Lung (tissue), 12 donors: Measurements from ENCODE around the gene MED13L. TPM values are rescaled to one million over a fixed set of nuclear protein-coding genes. Genes with fewer than 3 reads are reported as not detected.

Experiments
- ATAC-seq: fragments of 200-7000 bp; cut with Tn5 transposase; one replicate; pipeline ENCODE4 v1.9.1; 2020; ENCODE audit warnings: moderate number of reproducible peaks; ENCODE audit not compliant: insufficient read depth, low FRiP score
- DNase-seq, 3 donors: peaks; one replicate each; pipeline ENCODE4 v3.0.0-alpha.2; 2013 to 2017
- H3K27ac ChIP-seq, 2 donors: one replicate each; pipeline ENCODE4 v1.5.1; 2013; ENCODE audit warnings: mild to moderate bottlenecking in 2 of 2, moderate library complexity in 2 of 2, control low read depth in 1 of 2, inconsistent platforms in 1 of 2, low read depth in 1 of 2, low read length in 1 of 2
- H3K27me3 ChIP-seq, 3 donors: one replicate each; pipeline ENCODE4 v1.5.1; 2013; ENCODE audit warnings: low read length in 2 of 3; ENCODE audit not compliant: control insufficient read depth in 3 of 3, insufficient read depth in 3 of 3
- H3K36me3 ChIP-seq, 4 donors: one replicate each; pipeline ENCODE4 v1.5.1; 2013; ENCODE audit warnings: low read length in 4 of 4, mild to moderate bottlenecking in 1 of 4, moderate library complexity in 1 of 4; ENCODE audit not compliant: control insufficient read depth in 4 of 4, insufficient read depth in 4 of 4
- H3K4me1 ChIP-seq, 5 donors: one replicate each; pipeline ENCODE4 v1.5.1; 2013; ENCODE audit warnings: low read length in 5 of 5, mild to moderate bottlenecking in 2 of 5, moderate library complexity in 1 of 5; ENCODE audit not compliant: control insufficient read depth in 5 of 5, insufficient read depth in 5 of 5
- H3K4me3 ChIP-seq: one replicate; pipeline ENCODE4 v1.5.1; 2013; ENCODE audit warnings: mild to moderate bottlenecking, control low read depth, moderate library complexity
- H3K9ac ChIP-seq, 2 donors: one replicate each; pipeline ENCODE4 v1.5.1; 2013; ENCODE audit warnings: low read length in 2 of 2, control low read depth in 1 of 2; ENCODE audit not compliant: insufficient read depth in 1 of 2
- H3K9me3 ChIP-seq, 4 donors: one replicate each; pipeline ENCODE4 v1.5.1; 2013; ENCODE audit warnings: low read length in 3 of 4, mild to moderate bottlenecking in 1 of 4, moderate library complexity in 1 of 4; ENCODE audit not compliant: control insufficient read depth in 4 of 4, insufficient read depth in 3 of 4
- WGBS, 2 donors: extraction: QIAGEN DNeasy Blood & Tissue Kit; methylation state at CpG; one replicate each; pipeline ENCODE4 v1.1.7; 2013; 5-methylcytosine and 5-hydroxymethylcytosine counted together
- polyA plus RNA-seq, 2 donors: library from polyadenylated mRNA; stranded (reverse); fragments of 200-250 nt; gene quantifications; one replicate each; pipeline ENCODE4 v1.2.1, GENCODE V29; 2013
- total RNA-seq, 2 donors: library from RNA; depleted of rRNA in 1 of 2; stranded (reverse); fragments of >200 nt in 1 of 2; gene quantifications; one replicate each; pipeline ENCODE4 v1.2.1, GENCODE V29; 2014 to 2021
- TF ChIP-seq, protein P1 (sequence below): IDR thresholded peaks from 2 replicates; pipeline ENCODE4 v1.5.1; 2012; ENCODE audit warnings: mild to moderate bottlenecking; ENCODE audit errors: control extremely low read depth, extremely low read depth
- donor health status: control.
- donor health status: control.
- donor health status: Bipolar disorder and iron deficiency.
- donor health status: healthy.
- donor health status: DM: yes; HTN: yes; CAD: no.

The MED13L gene
- total and polyA plus RNA-seq, 4 donors, result 18.2 to 329 (median 71.4) TPM

DNA sequence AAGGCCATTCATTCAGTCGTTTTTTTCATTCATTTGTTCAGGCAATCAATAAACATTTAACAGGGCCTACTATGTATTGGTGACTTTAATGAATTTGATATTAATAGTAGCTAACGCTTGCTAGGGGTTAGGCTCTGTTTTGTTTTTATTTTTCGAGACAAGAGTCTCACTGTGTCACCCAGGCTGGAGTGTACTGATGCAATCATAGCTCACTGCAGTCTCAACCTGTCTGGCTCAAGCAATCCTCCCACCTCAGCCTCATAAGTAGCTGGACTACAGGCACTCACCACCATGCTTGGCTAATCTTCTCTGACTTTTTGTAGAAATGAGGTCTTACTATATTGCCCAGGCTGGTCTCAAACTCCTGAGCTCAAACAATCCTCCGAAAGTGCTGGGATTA lies 25.6 kb upstream of the MED13L start:
- Histone ChIP-seq H3K4me3 (no peak overlapping the region), H3K9me3 (peaks cover 0 to 2% (median 0%) of the 10 kb centered on the region in 4 donors), H3K4me1 (peaks cover 0 to 23% (median 15%) of the 10 kb centered on the region in 5 donors), H3K27me3 (no peaks in the 10 kb centered on the region), H3K36me3 (no peaks in the 10 kb centered on the region), H3K27ac (no peak overlapping the region), H3K9ac (no peak overlapping the region)
- ATAC-seq, result no peak
- WGBS, 2 donors, result 70 to 75% methylated on average over 4 of the region's 4 CpGs
- TF ChIP-seq, protein P1, sequence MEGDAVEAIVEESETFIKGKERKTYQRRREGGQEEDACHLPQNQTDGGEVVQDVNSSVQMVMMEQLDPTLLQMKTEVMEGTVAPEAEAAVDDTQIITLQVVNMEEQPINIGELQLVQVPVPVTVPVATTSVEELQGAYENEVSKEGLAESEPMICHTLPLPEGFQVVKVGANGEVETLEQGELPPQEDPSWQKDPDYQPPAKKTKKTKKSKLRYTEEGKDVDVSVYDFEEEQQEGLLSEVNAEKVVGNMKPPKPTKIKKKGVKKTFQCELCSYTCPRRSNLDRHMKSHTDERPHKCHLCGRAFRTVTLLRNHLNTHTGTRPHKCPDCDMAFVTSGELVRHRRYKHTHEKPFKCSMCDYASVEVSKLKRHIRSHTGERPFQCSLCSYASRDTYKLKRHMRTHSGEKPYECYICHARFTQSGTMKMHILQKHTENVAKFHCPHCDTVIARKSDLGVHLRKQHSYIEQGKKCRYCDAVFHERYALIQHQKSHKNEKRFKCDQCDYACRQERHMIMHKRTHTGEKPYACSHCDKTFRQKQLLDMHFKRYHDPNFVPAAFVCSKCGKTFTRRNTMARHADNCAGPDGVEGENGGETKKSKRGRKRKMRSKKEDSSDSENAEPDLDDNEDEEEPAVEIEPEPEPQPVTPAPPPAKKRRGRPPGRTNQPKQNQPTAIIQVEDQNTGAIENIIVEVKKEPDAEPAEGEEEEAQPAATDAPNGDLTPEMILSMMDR, result no peak
- DNase-seq, result no peak

DNA sequence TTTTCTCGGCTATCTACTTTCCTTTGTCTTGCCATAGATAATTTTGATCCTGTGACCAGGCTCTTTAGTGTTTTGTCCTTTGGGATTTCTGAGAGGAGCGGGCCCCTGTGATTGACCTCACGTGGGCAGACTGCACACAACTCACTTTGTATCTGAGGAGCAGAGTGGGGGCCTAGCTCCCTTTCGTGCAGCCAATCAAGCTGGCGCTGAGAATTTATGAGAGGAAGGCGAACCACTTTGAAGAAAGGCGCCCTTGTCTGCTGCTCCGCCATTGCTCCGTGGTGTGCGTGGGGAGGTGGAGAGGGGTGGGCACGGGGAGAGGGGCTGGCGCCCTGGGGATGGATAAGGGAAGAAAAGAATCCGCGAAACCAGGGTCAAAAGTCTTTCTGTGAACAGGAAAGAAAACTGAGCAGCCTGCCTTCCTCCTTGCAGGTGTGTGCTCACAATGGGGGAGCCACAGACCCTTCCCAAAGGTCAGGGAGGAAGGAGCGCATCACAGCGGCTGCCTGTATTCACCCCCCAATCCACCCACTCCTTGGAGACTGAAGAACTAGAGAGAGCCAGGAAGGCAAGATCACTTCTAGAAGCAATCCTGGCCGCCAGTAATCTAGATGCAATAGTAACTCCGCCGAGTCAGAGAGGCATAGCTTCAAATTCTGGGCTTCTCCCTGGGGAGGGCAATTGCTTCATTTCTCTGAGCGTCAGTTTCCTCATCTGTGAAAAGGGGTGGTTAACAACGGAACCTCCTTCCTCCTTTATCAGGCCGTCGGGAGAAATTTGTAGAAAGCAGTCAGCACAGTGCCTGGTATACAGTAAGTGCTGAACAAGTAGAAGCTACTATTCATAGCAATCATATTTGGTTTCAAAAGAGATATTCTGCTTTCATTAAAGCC lies 24.9 kb upstream of the MED13L start:
- DNase-seq (no peak), ATAC-seq (no peak)
- Histone ChIP-seq H3K9ac (no peak overlapping the region), H3K9me3 (peaks cover 0 to 2% (median 0%) of the 10 kb centered on the region in 4 donors), H3K27ac (no peak overlapping the region), H3K4me1 (peaks cover 0 to 23% (median 15%) of the 10 kb centered on the region in 5 donors), H3K4me3 (no peak overlapping the region), H3K27me3 (no peaks in the 10 kb centered on the region), H3K36me3 (no peaks in the 10 kb centered on the region)
- TF ChIP-seq, protein P1, result no peak
- 68 to 78% methylated on average over 23 of the region's 23 CpGs for WGBS, 2 donors

- WGBS, 2 donors, result 85 to 87% methylated on average over 4 of the region's 4 CpGs
- Histone ChIP-seq H3K27ac (no peak overlapping the region), H3K4me3 (no peak overlapping the region), H3K9ac (no peak overlapping the region), H3K27me3 (no peaks in the 10 kb centered on the region), H3K36me3 (no peaks in the 10 kb centered on the region), H3K9me3 (peaks cover 0 to 2% (median 0%) of the 10 kb centered on the region in 4 donors), H3K4me1 (peaks cover 0 to 23% (median 15%) of the 10 kb centered on the region in 5 donors)
- TF ChIP-seq, protein P1, result no peak
- ATAC-seq, result no peak
- no peak for DNase-seq
These were observed 24.1 kb upstream of the MED13L start for GRCh38 chr12:116301621-116302020.
